Activated CD8-positive, alpha-beta memory T cell treated with anti-CD3 and anti-CD28 coated beads for 48 hours (primary cell): ENCODE measurements around the gene AMH.

Experiments
- DNase-seq, 3 experiments: peaks; one replicate each; pipeline ENCODE4 v3.0.0-alpha.2; 2020; ENCODE audit warnings: low read depth in 2 of 3, low spot score in 2 of 3

Gene AMH

DNA sequence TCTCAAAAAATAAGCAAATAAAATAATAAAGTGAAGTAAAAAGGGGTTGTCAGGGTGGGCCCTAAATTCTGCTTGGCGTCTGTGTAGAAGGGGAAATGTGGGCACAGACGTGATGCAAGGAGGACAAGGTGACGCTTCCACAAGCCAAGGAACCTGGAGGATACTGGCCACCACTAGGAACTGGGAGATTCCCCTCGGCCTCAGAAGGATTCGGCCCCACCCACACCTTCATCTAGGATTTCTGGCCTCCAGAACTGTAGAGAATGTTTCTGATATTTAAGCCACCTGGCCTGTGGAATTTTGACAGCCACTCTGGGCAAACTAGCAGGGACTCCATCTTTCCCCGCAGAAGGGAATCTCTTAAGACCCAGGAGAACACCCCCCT, 14.1 kb upstream of the AMH start:
- no peak for DNase-seq

DNA sequence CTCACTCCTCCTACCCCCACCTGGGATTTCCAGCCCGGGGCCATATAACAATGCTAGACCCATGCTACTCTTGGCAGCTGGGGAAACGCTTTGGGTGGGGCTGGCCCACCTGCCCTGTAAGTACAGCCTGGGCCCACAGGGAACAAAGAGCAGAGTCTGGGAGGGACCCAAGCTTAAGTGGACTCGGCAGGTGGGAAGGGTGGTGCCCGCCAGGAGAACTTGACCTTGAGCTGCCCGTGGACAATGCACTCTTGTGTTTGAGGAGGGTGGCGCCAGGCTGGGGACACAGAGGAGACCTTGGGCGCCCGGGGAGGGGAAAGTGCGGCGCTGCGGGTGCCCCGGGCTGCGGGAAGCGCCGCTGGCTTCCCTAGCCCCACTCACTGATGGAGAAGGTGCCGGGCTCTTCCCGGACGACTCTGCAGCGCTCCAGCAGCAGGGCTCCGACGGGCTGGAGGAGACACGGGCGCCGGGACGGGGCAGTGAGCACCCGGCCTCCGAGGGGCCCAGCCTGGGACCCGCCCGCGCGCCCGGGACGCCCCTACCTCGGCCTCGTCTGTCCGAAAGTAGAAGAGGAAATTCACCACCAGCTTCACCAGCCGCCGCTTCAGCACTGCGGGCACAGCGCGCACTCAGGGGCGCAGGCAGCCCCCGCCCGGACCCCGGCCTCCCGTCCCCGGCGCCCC, 13.6 kb upstream of the AMH start:
- no peak for DNase-seq

DNA sequence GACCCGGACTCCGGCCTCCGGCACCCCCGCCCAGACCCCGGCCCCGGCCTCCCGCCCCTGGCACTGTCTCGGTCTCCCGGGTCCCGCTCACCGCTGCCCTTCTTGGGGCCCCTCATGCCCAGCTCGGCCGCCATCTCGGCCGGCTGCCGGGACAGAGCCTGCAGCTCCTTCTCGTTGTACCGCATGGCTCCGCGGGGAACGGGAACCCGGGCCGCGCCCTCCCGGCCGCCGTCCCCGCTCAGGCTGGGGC, 13.1 kb upstream of the AMH start:
- DNase-seq: no peak

DNA sequence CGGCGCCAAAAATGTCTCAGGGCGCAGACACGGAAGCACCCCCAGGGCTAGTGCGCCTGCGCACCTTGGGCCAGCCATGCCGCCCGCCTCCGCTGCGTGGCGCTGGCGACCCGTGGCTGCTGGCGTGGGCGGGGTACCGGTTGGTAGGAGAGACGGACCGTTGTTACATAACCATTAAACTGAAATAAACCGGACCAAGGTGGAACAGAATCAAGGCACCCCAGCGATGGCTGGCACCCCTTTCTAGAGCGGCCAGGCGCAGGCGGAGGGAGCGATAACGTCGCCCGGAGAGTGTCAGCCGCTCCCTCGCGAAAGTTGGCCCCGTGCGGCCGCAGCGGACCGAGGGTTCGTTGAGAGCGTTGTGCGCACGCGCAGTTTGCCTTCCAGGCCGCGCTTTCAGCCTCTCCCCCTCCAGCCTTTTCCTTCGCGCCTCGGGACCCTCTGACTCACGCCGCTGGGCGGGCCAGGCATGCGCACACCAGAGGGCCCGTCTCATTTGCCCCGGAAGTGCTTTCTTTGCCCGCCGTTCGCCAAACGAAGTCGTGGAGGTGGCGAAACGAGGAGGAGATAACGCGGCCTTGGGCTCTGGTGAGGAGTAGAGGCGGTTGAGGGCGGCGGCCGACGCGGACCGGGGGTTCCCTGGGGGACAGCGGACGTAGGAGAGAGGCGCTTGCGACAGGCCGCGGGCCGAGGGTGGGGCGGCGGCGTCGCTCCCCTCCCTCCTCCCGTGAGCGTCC, 12.6 kb upstream of the AMH start, which contains the start of the genes PLEKHJ1 and SF3A2:
Gene PLEKHJ1, minus strand, starts transcription at position 16 of the 737 bp plus-strand sequence. CDS start 81 bp downstream, outside the sequence.
Gene SF3A2, plus strand, starts transcription at position 511 of the 737 bp plus-strand sequence. CDS start 6,595 bp downstream, outside the sequence.
- DNase-seq: peak; percentile 98 to 100 (median 99)

DNA sequence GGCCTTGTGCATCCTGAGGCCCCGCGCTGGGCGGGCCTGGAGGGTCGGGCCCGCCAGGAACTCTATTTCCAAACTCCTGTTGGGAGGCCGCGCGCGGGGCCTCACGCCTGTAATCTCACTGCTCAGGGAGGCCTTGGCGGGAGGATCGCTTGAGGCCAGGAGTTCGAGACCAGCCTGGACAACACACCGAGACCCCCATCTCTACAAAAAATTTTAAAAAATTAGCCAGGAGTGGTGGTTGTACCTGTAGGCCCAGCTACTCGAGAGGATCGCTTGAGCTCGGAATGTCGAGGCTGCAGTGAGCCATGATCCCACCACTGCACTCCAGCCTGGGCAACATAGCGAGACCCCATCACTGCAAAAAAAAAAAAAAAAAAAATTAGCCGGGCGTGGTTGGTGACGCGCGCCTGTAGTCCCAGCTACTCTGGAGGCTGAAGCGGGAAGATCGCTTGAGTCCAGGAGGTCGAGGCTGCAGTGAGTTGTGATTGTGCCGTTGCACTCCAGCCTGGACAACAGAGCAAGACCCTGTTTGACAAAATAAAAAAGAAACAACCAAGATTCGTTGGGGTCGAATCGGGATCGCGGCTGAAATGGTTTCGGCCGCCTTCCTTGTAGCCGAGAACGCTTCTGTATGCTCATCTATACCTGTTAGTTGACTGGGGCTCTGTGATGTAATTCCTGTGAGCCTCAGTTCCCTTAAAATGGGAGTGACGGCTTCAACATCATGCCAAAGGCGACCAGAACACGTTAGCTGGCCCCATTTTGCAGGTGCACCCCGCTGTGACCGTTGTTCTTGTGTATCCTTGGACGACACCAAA, 11.9 kb upstream of the AMH start:
- DNase-seq: no peak

DNA sequence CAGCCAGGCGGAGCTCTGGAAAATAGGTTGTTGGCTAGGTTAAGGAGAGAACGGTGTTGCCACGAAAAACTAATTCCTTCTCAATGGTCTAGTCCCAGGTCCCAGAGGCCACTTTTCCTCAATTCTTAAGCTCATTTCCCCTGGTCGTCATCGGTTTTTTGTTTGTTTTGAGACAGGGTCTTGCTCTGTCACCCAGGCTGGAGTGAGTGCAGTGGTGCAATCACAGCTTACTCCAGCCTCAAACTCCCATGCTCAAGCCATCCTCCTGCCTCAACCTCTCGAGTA, 11.3 kb upstream of the AMH start:
- DNase-seq: no peak

DNA sequence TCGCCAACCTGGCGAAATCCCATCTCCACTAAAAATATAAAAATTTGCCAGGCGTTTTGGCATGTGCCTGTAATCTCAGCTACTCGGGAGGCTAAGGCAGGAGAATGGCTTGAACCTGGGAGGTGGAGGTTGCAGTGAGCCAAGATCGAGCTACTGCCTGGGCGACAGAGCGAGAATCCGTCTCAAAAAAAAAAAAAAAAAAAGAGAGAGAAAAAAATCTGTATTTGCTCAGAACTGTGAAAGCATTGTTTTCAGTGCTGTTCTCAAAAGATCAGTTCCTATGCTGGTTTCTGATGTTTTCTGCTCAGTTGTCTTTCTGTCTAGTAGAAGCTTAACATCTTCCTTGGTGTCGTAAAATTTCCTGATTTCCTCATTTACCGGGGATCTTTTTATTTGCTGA, 9.9 kb upstream of the AMH start:
- DNase-seq: no peak

DNA sequence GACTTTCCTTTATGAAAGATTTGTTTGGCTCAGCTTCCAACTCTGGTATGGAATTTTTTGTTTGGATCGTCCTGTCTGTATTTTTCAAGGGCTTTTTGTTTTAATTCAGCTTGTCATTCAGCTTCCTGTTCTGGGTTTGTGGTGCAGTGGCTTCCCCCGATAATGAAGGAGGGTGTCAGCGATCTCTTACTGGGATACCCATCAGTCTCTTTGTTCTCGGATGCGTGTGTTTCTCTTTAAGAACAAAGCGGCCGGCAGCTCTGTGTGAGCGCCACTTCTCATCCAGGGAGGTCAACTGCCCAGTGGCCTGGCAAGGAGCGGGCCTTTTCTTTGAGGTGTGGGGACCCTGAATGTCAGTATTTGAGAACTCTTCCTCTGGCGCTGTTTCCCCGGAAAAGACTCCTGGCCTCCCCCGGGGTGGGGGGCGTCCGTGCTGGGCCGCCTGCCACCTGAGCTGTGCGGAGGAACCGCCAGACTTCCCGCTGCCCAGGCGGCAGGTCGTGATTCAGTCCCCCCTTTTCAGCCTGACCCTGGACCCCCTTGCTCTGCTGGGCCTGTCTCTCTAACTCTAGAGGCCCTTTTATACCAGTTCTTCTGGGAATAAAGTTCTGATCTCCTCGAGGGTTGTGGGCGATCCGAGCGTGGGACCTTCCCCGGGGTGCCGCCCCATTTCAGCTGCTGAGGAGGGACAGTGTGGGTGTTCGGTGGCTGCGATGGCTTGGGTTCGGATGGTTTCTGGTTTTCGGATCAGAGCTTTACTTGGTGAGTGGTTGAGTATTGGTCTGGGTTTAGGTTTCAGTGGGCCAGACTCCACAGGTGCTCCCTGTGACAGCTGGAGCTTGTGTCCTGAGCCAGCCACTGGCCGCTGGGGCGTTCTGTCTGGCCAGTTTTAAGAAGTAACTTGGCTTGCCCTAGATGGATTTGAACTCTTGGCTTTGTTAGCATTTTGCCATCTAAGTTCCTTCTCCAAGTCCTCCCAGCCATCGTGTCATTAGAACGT, 9.1 kb upstream of the AMH start:
- DNase-seq: no peak

DNA sequence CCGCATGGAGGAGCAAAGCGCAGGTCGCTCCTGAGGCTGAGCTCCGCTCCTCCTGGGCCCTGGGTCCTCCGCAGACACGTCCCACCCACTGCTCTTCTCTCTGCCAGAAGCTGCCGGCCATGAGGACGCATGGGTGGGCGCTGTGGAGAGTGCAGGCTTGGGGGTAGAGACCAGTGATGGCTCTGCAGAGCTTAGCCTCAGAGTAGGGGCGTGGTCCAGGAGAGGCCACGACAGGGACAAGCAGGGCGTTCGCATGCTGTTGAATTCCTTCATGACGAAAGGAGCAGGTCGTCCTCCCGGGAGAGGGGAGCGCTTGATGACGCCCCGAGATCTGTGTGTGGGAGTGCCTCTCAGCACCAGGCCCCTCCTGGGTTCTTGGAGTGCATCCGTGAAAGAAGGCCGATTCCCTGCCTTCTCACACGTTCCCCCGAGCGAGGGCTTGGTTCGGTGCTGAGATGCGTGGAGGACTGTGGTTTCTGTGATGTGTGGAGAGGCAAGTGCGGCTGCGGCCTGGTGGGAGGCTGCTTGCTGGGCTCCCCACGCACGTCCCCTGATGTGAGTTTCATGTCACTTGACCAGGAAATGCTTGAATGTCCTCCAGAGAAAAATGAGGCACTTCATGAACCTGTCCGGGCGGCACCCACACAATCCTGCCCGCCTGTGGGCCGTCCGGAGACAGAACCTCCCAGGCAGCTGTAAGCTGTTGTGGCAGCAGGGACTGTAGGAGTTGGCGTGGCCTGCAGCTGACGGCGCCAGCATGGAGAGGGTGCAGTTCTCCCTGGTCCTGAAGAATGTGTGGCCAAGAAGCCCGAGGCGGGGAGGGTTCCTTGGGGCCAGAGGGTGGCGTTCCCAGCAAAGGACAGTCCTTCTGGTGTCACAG, 8.0 kb upstream of the AMH start:
- DNase-seq: no peak

DNA sequence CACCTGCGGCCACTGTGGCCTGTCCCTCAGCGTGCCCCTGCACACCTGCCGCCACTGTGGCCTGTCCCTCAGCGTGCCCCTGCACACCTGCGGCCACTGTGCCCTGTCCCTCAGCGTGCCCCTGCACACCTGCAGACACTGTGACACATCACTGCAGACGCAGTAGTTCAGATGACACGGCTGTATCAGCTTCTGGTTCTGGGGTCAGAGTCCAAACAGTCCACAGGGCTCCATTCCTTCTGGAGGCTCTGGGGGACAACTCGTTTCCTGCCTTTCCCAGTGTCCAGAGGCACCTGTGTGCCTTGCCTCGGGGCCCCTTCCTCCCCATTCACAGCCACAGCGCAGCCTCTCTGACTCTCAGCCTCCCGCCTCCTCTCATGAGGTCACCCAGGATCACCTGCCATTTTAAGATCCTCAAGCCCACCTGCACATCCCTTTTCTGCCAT, 7.0 kb upstream of the AMH start:
- no peak for DNase-seq

DNA sequence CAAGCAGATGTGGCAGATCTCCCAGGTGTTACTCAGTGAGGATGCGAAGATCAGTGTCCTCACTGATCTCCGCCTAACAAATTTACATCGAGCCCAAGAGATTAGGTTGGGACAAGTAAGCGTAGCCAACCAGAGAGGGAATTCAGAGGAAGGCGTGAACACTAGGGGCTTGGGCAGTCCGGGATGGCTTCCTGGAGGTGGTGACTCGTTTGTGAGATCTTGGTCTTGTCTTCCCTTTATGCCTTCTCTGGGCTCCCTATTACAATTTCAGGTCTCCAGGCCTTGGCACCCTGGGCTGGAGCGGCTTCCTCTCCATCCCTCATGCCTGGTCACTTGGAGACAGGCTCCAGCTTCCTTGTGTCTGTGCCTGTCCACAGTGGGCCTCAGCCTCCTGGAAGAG, 6.3 kb upstream of the AMH start:
- no peak for DNase-seq

DNA sequence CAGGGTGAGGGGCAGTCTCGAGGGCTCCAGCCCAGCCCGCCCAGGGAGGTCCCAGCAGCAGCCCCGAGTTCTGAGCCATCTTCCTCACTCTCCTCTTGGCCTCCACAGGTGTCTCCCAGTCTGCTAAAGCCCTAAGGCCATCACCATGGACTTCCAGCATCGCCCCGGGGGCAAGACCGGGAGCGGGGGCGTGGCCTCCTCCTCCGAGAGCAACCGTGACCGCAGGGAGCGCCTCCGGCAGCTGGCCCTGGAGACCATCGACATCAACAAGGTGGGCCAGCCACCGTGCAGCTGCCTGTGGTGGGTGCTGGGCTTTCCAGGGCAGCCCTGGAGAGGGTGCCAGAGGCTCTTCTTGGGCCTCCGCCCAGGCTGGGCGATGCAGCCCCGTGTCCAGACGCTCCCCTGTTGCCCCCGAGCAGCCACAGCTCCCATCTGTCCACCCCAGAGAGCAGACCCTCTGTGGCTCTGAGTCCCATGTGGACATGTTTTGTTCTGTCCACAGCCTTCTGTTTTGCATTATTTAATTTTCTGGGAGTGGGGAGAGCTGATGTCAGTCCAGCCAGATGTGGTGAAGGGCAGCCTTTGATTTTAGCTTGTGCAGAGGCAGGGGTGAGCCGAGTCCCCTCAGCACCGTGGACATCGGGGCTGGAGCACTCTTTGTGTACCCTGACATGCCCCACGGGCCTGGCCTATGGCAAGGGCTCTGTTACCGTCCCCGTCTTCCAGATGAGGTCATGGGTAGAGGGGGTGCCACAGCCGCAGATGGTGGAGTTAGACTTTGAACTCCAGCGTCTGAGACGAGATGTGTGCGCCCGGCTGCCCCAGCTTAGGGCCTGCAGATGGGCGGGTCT, 5.6 kb upstream of the AMH start:
- no peak for DNase-seq

DNA sequence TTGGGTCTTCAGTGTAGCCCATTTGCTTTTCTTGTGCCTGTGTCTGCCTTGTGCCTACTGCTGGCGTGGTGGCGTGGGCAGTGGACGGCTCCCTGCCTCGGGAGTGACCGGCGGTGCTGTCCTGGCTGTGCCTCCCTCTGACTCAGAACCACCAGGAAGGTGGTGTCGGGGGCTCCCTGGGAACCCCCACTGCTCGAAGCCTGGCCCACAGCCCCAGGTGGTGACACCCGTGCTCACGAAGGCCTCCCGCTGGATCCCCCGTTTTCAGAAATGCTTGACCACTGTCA, 5.1 kb upstream of the AMH start:
- DNase-seq: no peak

DNA sequence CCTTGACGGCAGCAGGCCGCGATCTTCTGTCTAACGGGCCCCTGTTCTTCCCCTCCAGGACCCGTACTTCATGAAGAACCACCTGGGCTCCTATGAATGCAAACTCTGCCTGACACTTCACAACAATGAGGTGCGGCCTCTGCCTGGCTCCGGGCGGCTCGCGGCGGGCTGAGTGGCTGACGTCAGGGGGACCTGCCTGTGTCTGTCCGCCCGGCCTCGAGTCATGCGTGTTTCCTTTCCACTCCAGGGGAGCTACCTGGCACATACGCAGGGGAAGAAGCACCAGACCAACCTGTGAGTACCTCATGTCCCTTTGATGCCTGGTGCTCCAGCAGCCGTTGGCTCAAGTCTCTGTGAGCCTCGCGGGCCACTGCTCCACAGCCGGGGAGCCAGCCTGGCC, 4.6 kb upstream of the AMH start:
- DNase-seq: no peak

DNA sequence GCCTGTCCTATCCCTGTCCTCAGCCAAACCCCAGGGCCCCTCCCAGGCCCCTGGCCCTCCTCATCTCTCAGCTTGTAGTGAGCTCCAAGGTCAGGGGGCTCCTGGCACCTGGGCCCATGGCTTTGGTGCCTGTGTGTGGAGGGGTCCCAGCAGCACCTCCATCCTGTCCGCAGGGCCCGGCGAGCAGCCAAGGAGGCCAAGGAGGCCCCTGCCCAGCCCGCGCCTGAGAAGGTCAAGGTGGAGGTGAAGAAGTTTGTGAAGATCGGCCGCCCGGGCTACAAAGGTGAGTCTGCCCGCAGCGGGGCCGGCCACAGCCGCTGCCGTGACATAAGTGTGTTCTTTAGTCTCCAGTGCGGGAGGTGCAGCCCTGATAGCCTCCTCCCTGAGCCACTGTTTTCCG, 3.9 kb upstream of the AMH start:
- no peak for DNase-seq

DNA sequence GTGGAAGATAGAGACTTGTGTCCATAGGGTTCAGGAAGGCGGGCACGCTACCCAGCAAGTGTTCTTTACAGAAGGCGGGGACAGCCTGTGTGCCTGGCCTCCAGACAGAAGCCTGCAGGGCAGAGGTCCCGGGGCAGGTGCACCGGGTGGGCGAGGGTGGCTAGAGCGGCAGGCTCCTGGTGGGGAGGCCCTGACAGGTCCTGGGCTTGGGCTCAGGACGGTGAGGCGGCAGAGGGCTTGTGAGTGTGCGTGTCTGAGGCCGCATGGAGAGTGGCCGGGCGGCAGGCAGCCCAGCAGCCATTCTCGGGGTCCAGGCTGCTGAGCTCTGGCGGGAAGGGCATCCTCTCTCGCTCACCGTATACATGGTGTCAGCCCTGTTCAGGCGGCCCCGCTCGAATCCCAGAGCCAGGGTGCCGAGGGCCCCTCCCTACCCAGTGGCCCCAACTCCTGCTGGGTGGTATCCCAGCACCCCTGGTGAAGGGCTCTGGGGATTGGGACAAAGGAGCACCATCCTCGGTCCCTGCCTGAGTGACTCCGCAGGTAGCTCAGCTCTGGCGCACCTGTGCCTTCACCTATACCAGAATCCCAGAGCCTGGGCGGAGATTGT, 3.0 kb upstream of the AMH start:
- no peak for DNase-seq

DNA sequence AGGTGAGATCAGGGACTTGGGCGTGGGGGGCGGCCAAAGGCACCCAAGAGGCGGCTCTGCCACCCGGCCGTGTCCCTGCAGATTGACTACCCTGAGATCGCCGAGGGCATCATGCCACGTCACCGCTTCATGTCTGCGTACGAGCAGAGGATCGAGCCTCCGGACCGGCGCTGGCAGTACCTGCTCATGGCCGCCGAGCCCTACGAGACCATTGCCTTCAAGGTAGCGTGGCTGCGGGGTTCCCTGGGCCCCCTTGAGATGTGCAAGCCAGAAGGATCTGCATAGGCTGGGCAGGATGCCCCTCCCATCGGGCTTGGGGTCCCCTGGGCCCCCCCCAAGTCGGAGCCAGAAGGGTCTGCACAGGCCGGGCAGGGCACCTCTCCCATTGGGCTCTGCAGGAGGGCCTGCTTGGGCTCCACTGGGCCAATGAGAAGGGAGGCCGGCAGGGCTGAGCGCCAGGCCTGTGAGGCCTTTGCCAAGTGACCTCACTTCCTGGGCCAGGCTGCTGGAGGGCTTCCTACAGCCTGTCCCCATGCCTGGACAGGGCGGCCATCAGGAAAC, 2.2 kb upstream of the AMH start:
- DNase-seq: no peak

DNA sequence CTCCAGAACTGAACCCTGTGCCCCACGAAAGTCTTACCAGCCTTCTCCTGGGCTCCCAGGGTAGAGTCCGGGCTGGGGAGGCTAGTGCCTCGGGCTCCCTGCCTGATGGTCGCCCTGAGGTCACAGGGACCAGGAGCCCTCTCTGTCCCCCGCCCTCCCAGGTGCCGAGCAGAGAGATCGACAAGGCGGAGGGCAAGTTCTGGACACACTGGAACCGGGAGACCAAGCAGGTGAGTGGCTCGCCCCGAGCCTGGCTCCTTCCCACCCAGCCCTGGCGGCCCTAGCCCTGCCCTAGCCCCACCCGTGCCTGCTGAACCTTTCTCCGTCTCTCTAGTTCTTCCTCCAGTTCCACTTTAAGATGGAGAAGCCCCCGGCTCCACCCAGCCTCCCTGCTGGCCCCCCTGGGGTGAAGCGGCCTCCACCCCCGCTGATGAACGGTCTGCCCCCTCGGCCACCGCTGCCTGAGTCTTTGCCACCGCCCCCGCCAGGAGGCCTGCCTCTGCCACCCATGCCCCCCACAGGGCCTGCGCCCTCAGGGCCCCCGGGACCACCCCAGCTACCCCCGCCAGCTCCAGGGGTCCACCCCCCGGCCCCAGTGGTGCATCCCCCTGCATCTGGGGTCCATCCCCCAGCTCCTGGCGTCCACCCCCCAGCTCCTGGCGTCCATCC, 1.6 kb upstream of the AMH start:
- no peak for DNase-seq
